Testis (tissue), 2 donors: ENCODE measurements around the gene BAG5.

Source experiments
- POLR2A ChIP-seq: fragments of 450-650 bp; IDR thresholded peaks from one replicate; pipeline ENCODE4 v1.6.1; 2017; ENCODE audit warnings: antibody characterized with exemption, mild to moderate bottlenecking, moderate library complexity
- TF ChIP-seq, protein P1 (sequence below), 3 experiments: fragments of 450-650 bp in 2 of 3; fragments of 200-600 bp in 1 of 3; sonication (generic) in 1 of 3; IDR thresholded peaks; one replicate each; pipeline ENCODE4 v1.5.1; 2016 to 2019; ENCODE audit warnings: antibody characterized with exemption in 3 of 3, mild to moderate bottlenecking in 2 of 3, moderate library complexity in 1 of 3

DNA sequence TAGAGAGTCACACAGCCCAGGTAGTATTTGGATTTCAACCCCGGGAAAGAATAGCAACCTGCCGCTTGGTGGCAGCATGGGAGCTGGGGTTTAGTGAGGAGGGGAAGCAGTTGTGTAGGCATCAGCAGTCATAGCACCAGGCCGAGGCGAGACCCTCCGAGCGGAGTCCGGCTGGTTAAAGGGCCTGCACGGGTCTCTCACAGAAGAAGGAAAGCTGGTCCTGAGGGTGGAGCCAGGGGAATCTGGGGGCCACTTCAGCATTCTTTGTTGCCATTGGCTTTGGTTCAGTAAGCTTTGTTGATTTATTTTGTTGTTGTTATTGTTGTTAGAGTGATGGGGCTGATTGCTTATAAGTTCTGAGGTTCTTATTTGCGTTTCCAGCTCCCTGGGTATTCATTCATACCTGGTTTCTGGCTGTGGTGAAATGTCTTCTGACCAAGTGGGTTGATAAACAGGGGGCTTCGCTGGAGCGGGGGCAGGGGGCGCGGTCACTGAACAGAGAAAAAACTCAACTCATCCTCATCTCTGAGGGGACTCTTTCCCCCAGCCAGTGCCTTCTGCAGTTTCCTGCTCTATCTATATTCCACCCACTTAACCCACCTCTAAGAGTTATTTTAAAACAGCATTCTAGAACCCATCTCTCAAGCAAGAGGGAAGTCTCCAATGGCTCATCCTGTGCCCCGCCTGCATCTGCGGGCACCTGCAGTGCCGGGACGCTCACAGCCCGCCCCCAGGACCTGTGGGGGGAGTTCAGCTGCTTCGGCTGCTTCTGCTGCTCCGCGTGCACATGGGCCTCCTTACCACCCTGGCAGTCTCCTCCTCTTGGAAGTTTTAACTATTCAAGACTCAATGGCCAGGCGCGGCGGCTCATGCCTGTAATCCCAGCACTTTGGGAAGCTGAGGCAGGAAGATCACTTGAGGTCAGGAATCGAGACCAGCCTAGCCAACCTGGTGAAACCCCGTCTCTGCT lies 51.4 kb downstream of the BAG5 start:
- TF ChIP-seq, protein P1, sequence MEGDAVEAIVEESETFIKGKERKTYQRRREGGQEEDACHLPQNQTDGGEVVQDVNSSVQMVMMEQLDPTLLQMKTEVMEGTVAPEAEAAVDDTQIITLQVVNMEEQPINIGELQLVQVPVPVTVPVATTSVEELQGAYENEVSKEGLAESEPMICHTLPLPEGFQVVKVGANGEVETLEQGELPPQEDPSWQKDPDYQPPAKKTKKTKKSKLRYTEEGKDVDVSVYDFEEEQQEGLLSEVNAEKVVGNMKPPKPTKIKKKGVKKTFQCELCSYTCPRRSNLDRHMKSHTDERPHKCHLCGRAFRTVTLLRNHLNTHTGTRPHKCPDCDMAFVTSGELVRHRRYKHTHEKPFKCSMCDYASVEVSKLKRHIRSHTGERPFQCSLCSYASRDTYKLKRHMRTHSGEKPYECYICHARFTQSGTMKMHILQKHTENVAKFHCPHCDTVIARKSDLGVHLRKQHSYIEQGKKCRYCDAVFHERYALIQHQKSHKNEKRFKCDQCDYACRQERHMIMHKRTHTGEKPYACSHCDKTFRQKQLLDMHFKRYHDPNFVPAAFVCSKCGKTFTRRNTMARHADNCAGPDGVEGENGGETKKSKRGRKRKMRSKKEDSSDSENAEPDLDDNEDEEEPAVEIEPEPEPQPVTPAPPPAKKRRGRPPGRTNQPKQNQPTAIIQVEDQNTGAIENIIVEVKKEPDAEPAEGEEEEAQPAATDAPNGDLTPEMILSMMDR (IDR thresholded peaks at IDR 0.05), result no peak
- TF ChIP-seq POLR2A, result no peak
